Measurements from ENCODE around the gene NPTX2.

The NPTX2 gene

DNA sequence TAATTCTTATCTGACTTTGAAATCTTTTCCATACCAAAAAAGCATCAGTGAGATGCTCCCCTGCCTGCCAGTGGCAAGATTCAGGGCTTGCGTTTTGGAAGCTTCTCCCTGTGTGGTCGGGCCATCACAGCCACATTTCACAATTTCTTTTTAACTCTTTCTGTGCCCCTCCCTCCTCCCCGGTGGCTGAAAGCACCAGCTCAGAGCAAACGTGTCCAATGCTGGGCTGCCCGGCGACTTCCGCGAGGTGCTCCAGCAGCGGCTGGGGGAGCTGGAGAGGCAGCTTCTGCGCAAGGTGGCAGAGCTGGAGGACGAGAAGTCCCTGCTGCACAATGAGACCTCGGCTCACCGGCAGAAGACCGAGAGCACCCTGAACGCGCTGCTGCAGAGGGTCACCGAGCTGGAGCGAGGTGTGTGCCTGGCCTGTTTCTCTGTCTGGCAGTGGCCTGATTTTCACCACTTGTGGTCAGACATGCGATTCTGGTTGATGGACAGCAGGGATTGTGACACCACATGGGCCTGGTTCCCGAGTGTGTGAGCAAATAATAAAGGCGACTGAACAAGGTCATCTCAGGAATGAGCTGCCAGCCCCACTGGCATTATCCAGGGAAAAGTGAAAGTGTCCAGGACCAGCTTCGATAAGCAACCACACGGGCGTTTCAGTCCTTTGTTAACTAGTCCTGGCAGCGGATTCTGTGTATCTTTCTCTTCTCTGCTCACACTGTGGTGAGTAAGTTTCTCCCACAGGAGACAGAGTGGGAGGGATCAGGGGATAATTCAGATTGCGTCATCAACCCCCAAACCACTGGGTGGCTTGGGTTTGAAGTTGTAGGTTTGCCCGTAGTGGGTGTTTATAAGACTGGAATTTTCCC, 2.6 kb downstream of the NPTX2 start:
- peak; percentile 46 for DNase-seq

GRCh38 chr7:98621573-98622482, 4.7 kb downstream of the NPTX2 start:
- no peak for DNase-seq

- no peak for DNase-seq
Measured at GRCh38 chr7:98622926-98623325, 5.8 kb downstream of the NPTX2 start.

DNA sequence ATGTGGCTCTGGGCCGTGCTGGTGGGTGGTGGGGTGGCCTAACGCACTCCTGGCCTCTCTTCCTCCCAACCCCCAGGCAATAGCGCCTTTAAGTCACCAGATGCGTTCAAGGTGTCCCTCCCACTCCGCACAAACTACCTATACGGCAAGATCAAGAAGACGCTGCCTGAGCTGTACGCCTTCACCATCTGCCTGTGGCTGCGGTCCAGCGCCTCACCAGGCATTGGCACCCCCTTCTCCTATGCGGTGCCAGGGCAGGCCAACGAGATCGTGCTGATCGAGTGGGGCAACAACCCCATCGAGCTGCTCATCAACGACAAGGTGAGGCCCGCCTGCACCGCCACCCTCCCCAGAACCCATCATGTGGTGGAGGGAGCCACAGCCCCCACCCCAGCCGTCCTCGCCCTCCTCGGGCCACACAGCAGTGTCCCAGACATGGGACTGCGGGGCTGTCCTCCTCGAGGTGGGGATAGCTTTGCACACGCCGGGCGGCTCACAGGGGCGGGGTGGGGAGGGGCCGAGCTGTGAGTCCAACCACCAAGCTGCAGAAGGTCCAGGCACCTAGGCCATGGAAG, 7.8 kb downstream of the NPTX2 start:
- DNase-seq, result no peak

DNA sequence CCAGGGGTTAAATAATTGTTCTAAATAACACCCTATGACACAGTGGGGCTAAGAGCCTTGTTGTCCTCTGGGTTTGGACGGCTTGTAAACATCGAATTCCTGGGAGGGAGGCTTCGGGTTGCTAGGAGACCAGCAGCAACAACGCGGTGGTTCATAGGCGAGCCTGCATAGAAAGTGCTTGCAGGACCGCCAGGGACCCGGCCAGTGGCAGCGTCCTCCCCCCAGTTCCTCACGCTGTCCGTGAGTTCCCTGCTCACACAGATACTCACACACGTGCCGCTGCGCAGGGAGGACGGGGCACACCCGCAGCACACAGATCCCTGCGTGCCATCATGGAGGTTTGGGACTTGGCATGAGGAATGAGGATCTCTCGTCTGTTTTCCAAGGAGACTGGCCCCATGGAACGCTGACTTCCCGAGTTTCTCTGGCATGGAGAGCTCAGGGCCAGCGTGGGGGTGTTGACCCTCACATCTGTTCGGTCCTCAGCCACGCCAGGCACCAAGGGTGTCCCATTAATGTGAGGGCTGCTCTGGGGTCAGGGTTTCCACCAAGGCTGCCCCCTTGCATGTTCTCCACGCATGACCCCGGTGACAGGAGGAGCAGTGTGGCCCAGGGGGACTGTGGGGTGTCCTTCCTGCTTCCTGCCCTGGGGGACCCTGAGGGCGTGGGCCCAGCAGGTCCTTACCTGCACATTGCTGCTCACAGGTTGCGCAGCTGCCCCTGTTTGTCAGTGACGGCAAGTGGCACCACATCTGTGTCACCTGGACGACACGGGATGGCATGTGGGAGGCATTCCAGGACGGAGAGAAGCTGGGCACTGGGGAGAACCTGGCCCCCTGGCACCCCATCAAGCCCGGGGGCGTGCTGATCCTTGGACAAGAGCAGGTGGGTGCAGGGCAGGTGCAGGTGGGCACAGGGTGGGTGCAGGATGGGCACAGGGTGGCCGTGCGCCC, 9.7 kb downstream of the NPTX2 start:
- DNase-seq, result no peak

- no peak for DNase-seq
Measured at GRCh38 chr7:98627413-98627790, 10.3 kb downstream of the NPTX2 start.

DNA sequence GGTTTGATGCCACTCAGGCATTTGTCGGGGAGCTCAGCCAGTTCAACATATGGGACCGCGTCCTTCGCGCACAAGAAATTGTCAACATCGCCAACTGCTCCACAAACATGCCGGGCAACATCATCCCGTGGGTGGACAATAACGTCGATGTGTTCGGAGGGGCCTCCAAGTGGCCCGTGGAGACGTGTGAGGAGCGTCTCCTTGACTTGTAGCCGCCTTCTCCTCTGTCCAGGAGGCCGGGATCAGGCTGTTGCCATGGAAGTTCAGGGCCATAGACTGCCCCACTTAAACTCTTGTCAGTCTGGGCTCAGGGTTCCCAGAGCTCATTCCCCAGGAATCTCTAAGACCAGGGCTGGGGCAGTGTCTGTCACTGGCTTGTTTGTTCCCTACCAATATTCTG, 11.3 kb downstream of the NPTX2 start:
- no peak for DNase-seq

DNA sequence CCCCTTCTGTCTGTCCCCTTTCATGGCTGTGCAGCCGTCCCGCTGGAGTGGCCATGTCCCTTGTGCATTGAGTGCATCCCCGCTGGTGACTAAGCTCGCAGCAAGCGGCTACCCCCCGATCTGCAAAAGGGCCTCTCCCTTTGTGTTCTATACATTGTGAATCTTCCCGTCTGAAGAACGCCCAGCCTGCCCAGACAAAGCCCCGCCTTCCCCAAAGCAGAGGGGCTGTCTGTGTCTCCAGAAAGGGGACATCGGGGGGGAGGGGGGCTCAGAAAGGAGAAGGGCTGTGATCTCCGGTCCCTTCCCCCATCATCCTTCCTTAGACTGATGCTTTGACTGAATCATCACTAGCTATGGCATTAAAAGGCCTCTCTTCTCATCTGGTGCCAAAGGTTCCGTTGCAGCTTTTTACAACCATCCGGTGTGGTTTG, 11.9 kb downstream of the NPTX2 start:
- DNase-seq, result no peak

DNA sequence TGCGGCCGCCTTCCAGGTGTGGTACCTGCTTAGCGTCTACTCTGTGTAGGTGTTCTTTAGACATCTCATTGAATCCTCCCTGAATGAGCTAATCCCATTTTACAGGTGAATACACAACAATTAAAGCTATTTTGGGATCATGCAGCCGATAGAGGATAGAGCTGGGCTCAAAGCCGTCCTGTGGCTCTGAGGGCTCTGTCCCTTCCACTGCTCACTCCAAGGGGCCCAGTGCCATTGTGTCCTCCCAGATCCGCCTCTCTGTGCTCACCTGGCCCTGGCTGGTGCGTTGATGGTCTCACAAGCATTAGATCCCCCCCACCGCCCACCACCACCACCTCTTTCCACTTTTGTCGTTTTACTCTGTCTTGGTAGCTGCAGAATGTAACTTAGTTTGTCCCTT, 13.1 kb downstream of the NPTX2 start:
- no peak for DNase-seq

DNA sequence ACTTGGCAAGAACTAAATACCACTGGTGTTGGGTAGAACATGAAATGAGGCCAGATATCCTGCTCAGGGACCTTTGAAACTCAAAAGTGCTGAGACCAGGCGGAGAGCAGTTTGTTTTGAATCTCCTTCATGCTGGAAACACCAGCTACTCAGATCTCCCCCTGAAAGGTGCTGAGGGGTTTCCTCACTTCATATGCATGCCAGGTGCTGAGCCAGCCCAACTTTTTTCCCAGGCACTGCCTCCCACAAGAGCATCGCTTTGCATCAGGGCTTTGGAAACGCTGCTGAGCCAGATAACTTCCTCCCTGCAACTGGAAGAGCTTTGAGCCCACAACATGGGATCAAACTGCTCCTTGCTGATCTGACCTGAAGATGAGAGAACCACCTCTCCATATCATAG, 13.7 kb downstream of the NPTX2 start:
- DNase-seq, result no peak

- no peak for DNase-seq
Measured at GRCh38 chr7:98638853-98639252, 21.8 kb downstream of the NPTX2 start.

GRCh38 chr7:98640375-98640774, 23.3 kb downstream of the NPTX2 start:
- DNase-seq, result no peak

- DNase-seq, result peak; percentile 93
Measured at GRCh38 chr7:98641646-98642500, 24.8 kb downstream of the NPTX2 start.

DNA sequence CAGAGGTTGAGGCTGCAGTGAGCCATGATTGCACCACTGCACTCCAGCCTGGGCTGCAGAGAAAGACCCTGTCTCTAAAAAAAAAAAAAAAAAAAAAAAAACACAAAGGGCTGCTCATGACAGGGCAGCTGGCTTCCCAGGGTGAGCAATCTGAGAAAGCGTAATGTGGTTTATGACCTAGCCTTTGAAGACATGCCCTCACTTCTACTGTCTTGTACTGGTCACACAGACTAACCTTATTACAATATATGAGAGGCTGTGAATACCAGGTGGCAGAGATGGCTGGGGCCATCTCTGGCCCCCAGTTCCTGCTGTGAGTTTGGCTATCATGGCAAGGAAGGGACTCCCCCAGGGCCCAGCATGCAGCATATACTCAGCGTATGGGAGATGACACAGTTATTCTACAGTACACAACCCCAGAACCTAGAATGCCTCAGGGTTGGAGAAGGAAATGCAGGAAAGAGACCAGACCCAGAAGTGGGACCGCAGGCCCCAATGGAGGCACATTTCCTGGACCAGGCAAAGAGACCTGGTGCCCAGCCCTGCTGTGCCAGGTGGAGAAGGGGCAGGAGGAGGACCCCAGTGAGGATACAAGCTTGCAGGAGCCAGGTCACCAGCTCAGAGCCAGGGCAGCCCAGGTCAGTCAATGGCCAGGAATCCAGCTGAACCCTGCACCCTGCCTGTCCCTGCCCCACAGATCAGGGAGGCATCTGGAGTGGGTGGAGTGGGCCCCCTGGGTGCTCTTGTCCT, 26.3 kb downstream of the NPTX2 start:
- DNase-seq, result no peak

DNA sequence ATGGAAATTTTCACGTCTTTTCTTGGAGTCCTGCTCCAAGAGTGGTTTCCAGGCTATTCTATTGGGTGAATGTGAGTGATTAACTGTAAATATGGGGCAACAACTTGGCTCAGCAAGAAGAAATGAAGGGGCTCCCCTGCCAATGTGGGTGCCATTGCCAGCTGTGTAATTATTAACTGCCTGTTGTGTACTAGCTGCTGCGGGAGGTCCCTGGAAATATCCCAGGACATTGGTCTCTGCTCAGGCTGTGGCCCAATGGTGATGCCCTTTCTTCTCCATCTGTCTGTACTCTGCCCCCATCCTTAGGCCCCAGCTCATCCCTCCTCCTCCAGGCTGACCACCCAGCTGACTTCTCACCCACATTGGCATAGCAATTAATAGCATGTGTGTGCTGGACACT, 29.4 kb downstream of the NPTX2 start:
- no peak for DNase-seq

DNA sequence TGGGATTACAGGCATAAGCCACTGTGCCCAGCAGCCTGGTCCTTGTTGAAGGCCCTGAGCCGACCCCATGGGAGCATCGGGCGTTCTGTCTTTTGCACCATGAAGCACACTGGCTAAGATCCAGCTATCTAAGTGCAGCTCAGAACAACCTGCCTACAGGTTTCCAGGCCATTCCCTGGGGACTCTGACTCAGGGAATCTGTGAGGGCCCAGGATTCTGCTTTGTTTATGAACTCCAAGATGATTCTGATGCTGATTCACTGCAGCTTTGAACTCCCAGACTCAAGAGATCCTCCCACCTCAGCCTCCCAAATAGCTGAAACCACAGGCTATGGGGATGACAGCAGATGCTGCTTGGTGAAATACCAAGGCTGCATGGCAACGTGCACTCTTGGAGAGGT, 30.2 kb downstream of the NPTX2 start:
- no peak for DNase-seq

- no peak for DNase-seq
Measured at GRCh38 chr7:98651760-98652159, 34.7 kb downstream of the NPTX2 start.

- no peak for DNase-seq
Measured at GRCh38 chr7:98653601-98654310, 36.7 kb downstream of the NPTX2 start.

DNA sequence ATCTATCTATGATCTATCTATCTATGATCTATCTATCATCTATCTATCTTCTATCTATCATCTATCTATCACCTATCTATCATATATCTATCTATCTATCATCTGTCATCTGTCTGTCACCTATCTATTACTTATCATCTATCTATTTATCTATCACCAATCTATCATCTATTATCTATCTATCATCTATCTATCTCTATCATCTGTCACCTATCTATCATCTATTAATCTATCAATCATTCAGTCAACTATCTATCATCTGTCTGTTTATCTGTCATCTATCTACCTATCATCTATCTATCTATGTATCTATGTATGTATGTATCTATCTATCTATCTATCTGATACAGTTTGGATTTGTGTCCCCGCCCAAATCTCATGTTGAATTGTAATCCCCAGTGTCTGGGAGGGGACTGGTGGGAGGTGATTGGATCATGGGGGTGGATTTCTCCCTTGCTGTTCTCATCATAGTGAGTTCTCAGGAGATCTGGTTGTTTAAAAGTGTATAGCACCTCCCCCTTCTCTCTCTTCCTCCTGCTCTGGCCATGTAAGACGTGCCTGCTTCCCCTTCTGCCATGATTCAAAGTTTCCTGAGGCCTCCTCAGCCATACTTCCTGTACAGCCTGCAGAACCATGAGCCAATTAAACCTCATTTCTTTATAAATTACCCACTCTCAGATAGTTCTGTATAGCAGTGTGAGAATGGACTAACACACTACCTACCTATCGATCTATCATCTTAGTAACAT, 37.6 kb downstream of the NPTX2 start:
- DNase-seq, result no peak
